ENCODE data around the gene TEX19.
"Not testable (repeated sequence)": the region's sequence is repeated elsewhere in the genome, so short reads cannot be mapped to it uniquely, and the experiment has no call there.

Gene TEX19

GRCh38 chr17:82339634-82340580 is 19.1 kb upstream of the TEX19 start:
- Mint-ChIP-seq H3K4me3 (no peak overlapping the region), H3K4me1 (peaks cover 7 to 12% of the 10 kb centered on the region in 2 donors), H3K27me3 (peaks cover 3 to 12% of the 10 kb centered on the region in 2 donors), H3K36me3 (no peaks in the 10 kb centered on the region), H3K9me3 (peaks cover 0 to 2% of the 10 kb centered on the region in 2 donors), H3K27ac (no peak overlapping the region)
- DNase-seq = no peak
- no peak for ATAC-seq (replicated peaks)

- H3K27me3 Mint-ChIP-seq = peaks cover 10 to 18% of the 10 kb centered on the region in 2 donors
- no peak overlapping the region for H3K4me3 Mint-ChIP-seq
- ATAC-seq (replicated peaks) (no peak), DNase-seq (no peak)
- H3K27ac Mint-ChIP-seq = no peak overlapping the region
- peaks cover 0 to 2% of the 10 kb centered on the region in 2 donors for H3K9me3 Mint-ChIP-seq
- H3K4me1 Mint-ChIP-seq = peaks cover 0 to 7% of the 10 kb centered on the region in 2 donors
- H3K36me3 Mint-ChIP-seq = no peaks in the 10 kb centered on the region
Observed at GRCh38 chr17:82342361-82343079, 16.5 kb upstream of the TEX19 start.

- peaks cover 0 to 7% of the 10 kb centered on the region in 2 donors for H3K4me1 Mint-ChIP-seq
- peaks cover 0 to 2% of the 10 kb centered on the region in 2 donors for H3K9me3 Mint-ChIP-seq
- no peak overlapping the region for H3K4me3 Mint-ChIP-seq
- peaks cover 10 to 25% of the 10 kb centered on the region in 2 donors for H3K27me3 Mint-ChIP-seq
- DNase-seq (no peak), ATAC-seq (replicated peaks) (no peak)
- no peaks in the 10 kb centered on the region for H3K36me3 Mint-ChIP-seq
- no peak overlapping the region for H3K27ac Mint-ChIP-seq
Observed at GRCh38 chr17:82343560-82343959, 15.5 kb upstream of the TEX19 start.

- peaks cover 0 to 7% of the 10 kb centered on the region in 2 donors for H3K4me1 Mint-ChIP-seq
- no peak overlapping the region for H3K4me3 Mint-ChIP-seq
- peaks cover 0 to 2% of the 10 kb centered on the region in 2 donors for H3K9me3 Mint-ChIP-seq
- no peak for DNase-seq
- peaks cover 18 to 33% of the 10 kb centered on the region in 2 donors for H3K27me3 Mint-ChIP-seq
- H3K27ac Mint-ChIP-seq = no peak overlapping the region
- no peak for ATAC-seq (replicated peaks)
- no peaks in the 10 kb centered on the region for H3K36me3 Mint-ChIP-seq
Observed at GRCh38 chr17:82344175-82344907, 14.7 kb upstream of the TEX19 start.

GRCh38 chr17:82345151-82345976 is 13.7 kb upstream of the TEX19 start:
- H3K4me1 Mint-ChIP-seq = peaks cover 0 to 7% of the 10 kb centered on the region in 2 donors
- no peak overlapping the region for H3K4me3 Mint-ChIP-seq
- no peak for ATAC-seq (replicated peaks)
- H3K27ac Mint-ChIP-seq = no peak overlapping the region
- H3K36me3 Mint-ChIP-seq = no peaks in the 10 kb centered on the region
- no peak for DNase-seq
- H3K9me3 Mint-ChIP-seq = peaks cover 0 to 2% of the 10 kb centered on the region in 2 donors
- peaks cover 22 to 36% of the 10 kb centered on the region in 2 donors for H3K27me3 Mint-ChIP-seq

GRCh38 chr17:82346342-82347300 is 12.4 kb upstream of the TEX19 start:
- no peak overlapping the region for H3K27ac Mint-ChIP-seq
- no peaks in the 10 kb centered on the region for H3K9me3 Mint-ChIP-seq
- no peak overlapping the region for H3K4me3 Mint-ChIP-seq
- ATAC-seq (replicated peaks) = no peak
- H3K4me1 Mint-ChIP-seq = peaks cover 5 to 14% of the 10 kb centered on the region in 2 donors
- no peaks in the 10 kb centered on the region for H3K36me3 Mint-ChIP-seq
- H3K27me3 Mint-ChIP-seq = peaks cover 25 to 44% of the 10 kb centered on the region in 2 donors
- no peak for DNase-seq

- peaks cover 11 to 21% of the 10 kb centered on the region in 2 donors for H3K4me1 Mint-ChIP-seq
- H3K4me3 Mint-ChIP-seq; H3K36me3 Mint-ChIP-seq; DNase-seq; H3K27ac Mint-ChIP-seq; H3K9me3 Mint-ChIP-seq; ATAC-seq (replicated peaks): not testable (repeated sequence)
- peaks cover 25 to 45% of the 10 kb centered on the region in 2 donors for H3K27me3 Mint-ChIP-seq
Observed at GRCh38 chr17:82347994-82348393, 11.1 kb upstream of the TEX19 start.

- Mint-ChIP-seq H3K27me3 (peaks cover 25 to 43% of the 10 kb centered on the region in 2 donors), H3K4me3 (no peak overlapping the region), H3K27ac (no peak overlapping the region), H3K4me1 (peaks cover 11 to 21% of the 10 kb centered on the region in 2 donors), H3K9me3 (no peaks in the 10 kb centered on the region), H3K36me3 (no peaks in the 10 kb centered on the region)
- DNase-seq (no peak), ATAC-seq (replicated peaks) (no peak)
Observed at GRCh38 chr17:82348434-82348833, 10.6 kb upstream of the TEX19 start.

- Mint-ChIP-seq H3K4me3 (no peak overlapping the region), H3K27me3 (peaks cover 25 to 43% of the 10 kb centered on the region in 2 donors), H3K4me1 (peaks cover 11 to 21% of the 10 kb centered on the region in 2 donors), H3K36me3 (no peaks in the 10 kb centered on the region), H3K27ac (no peak overlapping the region), H3K9me3 (no peaks in the 10 kb centered on the region)
- ATAC-seq (replicated peaks) = no peak
- no peak for DNase-seq
Observed at GRCh38 chr17:82348866-82349265, 10.2 kb upstream of the TEX19 start.

- Mint-ChIP-seq H3K27me3 (peaks cover 29 to 43% of the 10 kb centered on the region in 2 donors), H3K36me3 (no peaks in the 10 kb centered on the region), H3K27ac (no peak overlapping the region), H3K4me1 (peaks cover 11 to 21% of the 10 kb centered on the region in 2 donors), H3K9me3 (no peaks in the 10 kb centered on the region), H3K4me3 (no peak overlapping the region)
- no peak for DNase-seq
- ATAC-seq (replicated peaks) = no peak
Observed at GRCh38 chr17:82349287-82349701, 9.8 kb upstream of the TEX19 start.

- peak; percentile 52 to 56 for ATAC-seq (replicated peaks)
- Mint-ChIP-seq H3K4me1 (peaks cover 11 to 21% of the 10 kb centered on the region in 2 donors), H3K36me3 (no peaks in the 10 kb centered on the region), H3K9me3 (no peaks in the 10 kb centered on the region), H3K4me3 (no peak overlapping the region), H3K27me3 (peaks cover 33 to 51% of the 10 kb centered on the region in 2 donors), H3K27ac (peak overlapping the region; percentile 47)
- no peak for DNase-seq
Observed at GRCh38 chr17:82350182-82351030, 8.6 kb upstream of the TEX19 start.

GRCh38 chr17:82351254-82351712 is 7.8 kb upstream of the TEX19 start:
- ATAC-seq (replicated peaks) (peak; percentile 24 to 30), DNase-seq (no peak)
- Mint-ChIP-seq H3K36me3 (no peaks in the 10 kb centered on the region), H3K4me1 (peaks cover 11 to 19% of the 10 kb centered on the region in 2 donors), H3K27me3 (peaks cover 33 to 54% of the 10 kb centered on the region in 2 donors), H3K9me3 (no peaks in the 10 kb centered on the region), H3K4me3 (no peak overlapping the region), H3K27ac (no peak overlapping the region)
